Measurements from ENCODE around the gene C19orf53. TPM values are rescaled to one million over a fixed set of nuclear protein-coding genes. Genes with fewer than 3 reads are reported as not detected.

C19orf53 gene
- total RNA-seq, 1 donor from 2014 or later, result 89.8 TPM

- DNase-seq (ENCODE audit: extremely low spot score, unreplicated experiment), result peak; percentile 99
- Mint-ChIP-seq H3K4me1 (ENCODE audit: unreplicated experiment) (peaks cover 21% of the 10 kb centered on the region), H3K27me3 (no peaks in the 10 kb centered on the region), H3K9me3 (no peaks in the 10 kb centered on the region), H3K4me3 (peak within 1 kb of the TSS; percentile 98), H3K36me3 (no peaks in the 10 kb centered on the region), H3K27ac (peak within 1 kb of the TSS; percentile 100)
- TF ChIP-seq CTCF (conservative IDR thresholded peaks at IDR 0.05), result no peak
Observed at GRCh38 chr19:13794757-13795589, 20.7 kb downstream of the C19orf53 start, which contains the start of gene ZSWIM4. Gene ZSWIM4, plus strand, starts transcription at chr19:13795443. Its CDS starts 206 bp downstream, at chr19:13795649.

- H3K4me3 Mint-ChIP-seq, result peak overlapping the region; percentile 98
- peak overlapping the region; percentile 100 for H3K27ac Mint-ChIP-seq
- TF ChIP-seq CTCF (conservative IDR thresholded peaks at IDR 0.05), result no peak
- H3K36me3 Mint-ChIP-seq, result no peaks in the 10 kb centered on the region
- H3K9me3 Mint-ChIP-seq, result no peaks in the 10 kb centered on the region
- no peaks in the 10 kb centered on the region for H3K27me3 Mint-ChIP-seq
- H3K4me1 Mint-ChIP-seq (ENCODE audit: unreplicated experiment), result peaks cover 21% of the 10 kb centered on the region
- no peak for DNase-seq (ENCODE audit: extremely low spot score, unreplicated experiment)
Observed at GRCh38 chr19:13795595-13796300, 21.5 kb downstream of the C19orf53 start.

- Mint-ChIP-seq H3K4me3 (peak overlapping the region; percentile 90), H3K27ac (peak overlapping the region; percentile 89), H3K36me3 (peaks cover 4% of the 10 kb centered on the region), H3K27me3 (no peaks in the 10 kb centered on the region), H3K9me3 (no peaks in the 10 kb centered on the region), H3K4me1 (ENCODE audit: unreplicated experiment) (peaks cover 21% of the 10 kb centered on the region)
- no peak for DNase-seq (ENCODE audit: extremely low spot score, unreplicated experiment)
- no peak for TF ChIP-seq CTCF (conservative IDR thresholded peaks at IDR 0.05)
Observed at GRCh38 chr19:13796301-13797057, 22.2 kb downstream of the C19orf53 start.

DNA sequence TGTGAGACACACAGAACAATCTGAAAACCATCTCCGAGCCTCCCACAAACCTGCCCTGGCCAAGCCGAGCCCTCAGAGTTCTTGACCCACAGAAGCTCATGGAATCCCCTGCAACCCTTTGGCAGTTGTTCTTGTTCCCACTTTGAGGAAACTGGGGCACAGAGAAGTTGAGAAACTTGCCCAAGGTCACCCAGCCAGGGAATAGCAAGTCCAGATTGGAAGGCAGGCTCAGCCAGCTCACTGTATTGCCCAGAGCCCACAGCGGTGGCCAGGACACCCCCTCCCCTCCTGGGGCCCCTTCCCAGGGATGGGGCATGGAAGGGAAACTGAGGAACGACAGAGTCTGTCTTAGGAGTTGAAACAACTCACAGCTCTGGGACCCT is 22.8 kb downstream of the C19orf53 start:
- no peaks in the 10 kb centered on the region for H3K9me3 Mint-ChIP-seq
- no peak for TF ChIP-seq CTCF (conservative IDR thresholded peaks at IDR 0.05)
- peak overlapping the region; percentile 90 for H3K4me3 Mint-ChIP-seq
- H3K36me3 Mint-ChIP-seq, result peaks cover 4% of the 10 kb centered on the region
- DNase-seq (ENCODE audit: extremely low spot score, unreplicated experiment), result no peak
- no peaks in the 10 kb centered on the region for H3K27me3 Mint-ChIP-seq
- peaks cover 21% of the 10 kb centered on the region for H3K4me1 Mint-ChIP-seq (ENCODE audit: unreplicated experiment)
- peak overlapping the region; percentile 89 for H3K27ac Mint-ChIP-seq

- TF ChIP-seq CTCF (conservative IDR thresholded peaks at IDR 0.05), result no peak
- Mint-ChIP-seq H3K4me3 (peak overlapping the region; percentile 75), H3K9me3 (no peaks in the 10 kb centered on the region), H3K27me3 (no peaks in the 10 kb centered on the region), H3K27ac (peak overlapping the region; percentile 83), H3K4me1 (ENCODE audit: unreplicated experiment) (peaks cover 21% of the 10 kb centered on the region), H3K36me3 (peaks cover 4% of the 10 kb centered on the region)
- DNase-seq (ENCODE audit: extremely low spot score, unreplicated experiment), result no peak
Observed at GRCh38 chr19:13797870-13798269, 23.6 kb downstream of the C19orf53 start.
